Kidney epithelial cell (primary cell): Measurements from ENCODE around the gene GDF10. TPM values are rescaled to one million over a fixed set of nuclear protein-coding genes. Genes with fewer than 3 reads are reported as not detected.

Experiments used
- DNase-seq: peaks from one replicate; pipeline ENCODE4 v3.0.0-alpha.2; 2010; ENCODE audit warnings: low read depth
- H3K27me3 ChIP-seq: 2 replicates; pipeline ENCODE4 v1.6.0; 2011; ENCODE audit warnings: low read length; ENCODE audit not compliant: control insufficient read depth, insufficient read depth
- H3K36me3 ChIP-seq: 2 replicates; pipeline ENCODE4 v1.5.1; 2011; ENCODE audit warnings: low read length; ENCODE audit not compliant: control insufficient read depth, insufficient read depth
- H3K4me3 ChIP-seq: 2 replicates; pipeline ENCODE4 v1.5.1; 2011; ENCODE audit warnings: low read depth, mild to moderate bottlenecking, control low read depth, low read length
- CTCF ChIP-seq: IDR thresholded peaks from 2 replicates; pipeline ENCODE4 v1.5.1; 2011; ENCODE audit warnings: mild to moderate bottlenecking, moderate library complexity, low read length, control low read depth, inconsistent platforms; ENCODE audit not compliant: insufficient read depth, poor library complexity, severe bottlenecking
- total RNA-seq: library from RNA; depleted of rRNA; stranded (reverse); fragments of >200 nt; gene quantifications from 2 replicates; pipeline ENCODE4 v1.2.3, GENCODE V29; 2015

GDF10 gene
- total RNA-seq, 1 donor from 2014 or later, result not detected

- Histone ChIP-seq H3K27me3 (no peaks in the 10 kb centered on the region), H3K36me3 (no peaks in the 10 kb centered on the region)
- no peak for DNase-seq
Measured at GRCh38 chr10:47354165-47354564, 54.2 kb downstream of the GDF10 start.

GRCh38 chr10:47354900-47355299 is 54.9 kb downstream of the GDF10 start:
- Histone ChIP-seq H3K36me3 (no peaks in the 10 kb centered on the region), H3K27me3 (no peaks in the 10 kb centered on the region), H3K4me3 (no peak overlapping the region)
- TF ChIP-seq CTCF, result no peak
- no peak for DNase-seq

More at GRCh38 chr10:47354165-47354564, 54.2 kb downstream of the GDF10 start:
- TF ChIP-seq CTCF, result peak; percentile 29
- no peak overlapping the region for H3K4me3 ChIP-seq

GRCh38 chr10:47356708-47357107 is 56.7 kb downstream of the GDF10 start:
- no peak for DNase-seq

GRCh38 chr10:47357131-47357582 is 57.2 kb downstream of the GDF10 start:
- Histone ChIP-seq H3K27me3 (no peaks in the 10 kb centered on the region), H3K36me3 (no peaks in the 10 kb centered on the region), H3K4me3 (no peak overlapping the region)
- TF ChIP-seq CTCF, result no peak
- DNase-seq, result no peak

More at GRCh38 chr10:47356708-47357107, 56.7 kb downstream of the GDF10 start:
- no peak for TF ChIP-seq CTCF
- Histone ChIP-seq H3K4me3 (no peak overlapping the region), H3K27me3 (no peaks in the 10 kb centered on the region), H3K36me3 (no peaks in the 10 kb centered on the region)

- H3K27me3 ChIP-seq, result no peaks in the 10 kb centered on the region
- no peaks in the 10 kb centered on the region for H3K36me3 ChIP-seq
- no peak overlapping the region for H3K4me3 ChIP-seq
- TF ChIP-seq CTCF, result no peak
- no peak for DNase-seq
Measured at GRCh38 chr10:47357911-47358310, 57.9 kb downstream of the GDF10 start.

- no peak for TF ChIP-seq CTCF
- H3K27me3 ChIP-seq, result no peaks in the 10 kb centered on the region
- H3K4me3 ChIP-seq, result no peak overlapping the region
- no peak for DNase-seq
- H3K36me3 ChIP-seq, result no peaks in the 10 kb centered on the region
Measured at GRCh38 chr10:47358457-47358856, 58.5 kb downstream of the GDF10 start.
